Adrenal gland (tissue), 5 donors: ENCODE data around the gene SSC5D.

ENCODE experiments used
- POLR2A ChIP-seq, 2 donors: fragments of 450-650 bp; IDR thresholded peaks; one replicate each; pipeline ENCODE4 v1.6.1; 2017; ENCODE audit warnings: antibody characterized with exemption in 2 of 2, mild to moderate bottlenecking in 2 of 2, moderate library complexity in 1 of 2
- TF ChIP-seq, protein P1 (sequence below), 6 experiments: fragments of 450-650 bp in 4 of 6; fragments of 200-600 bp in 2 of 6; sonication (generic) in 1 of 6; IDR thresholded peaks; 1 replicate in 5 of 6; 2 replicates in 1 of 6; pipeline versions ENCODE4 v1.5.1 to v1.8.0; 2016 to 2021; ENCODE audit warnings: antibody characterized with exemption in 6 of 6, mild to moderate bottlenecking in 2 of 6, moderate library complexity in 1 of 6
- donor health status: DM: no; HTN: no; CAD: no.

GRCh38 chr19:55525289-55526101, 37.3 kb downstream of the SSC5D start:
- TF ChIP-seq, protein P1, sequence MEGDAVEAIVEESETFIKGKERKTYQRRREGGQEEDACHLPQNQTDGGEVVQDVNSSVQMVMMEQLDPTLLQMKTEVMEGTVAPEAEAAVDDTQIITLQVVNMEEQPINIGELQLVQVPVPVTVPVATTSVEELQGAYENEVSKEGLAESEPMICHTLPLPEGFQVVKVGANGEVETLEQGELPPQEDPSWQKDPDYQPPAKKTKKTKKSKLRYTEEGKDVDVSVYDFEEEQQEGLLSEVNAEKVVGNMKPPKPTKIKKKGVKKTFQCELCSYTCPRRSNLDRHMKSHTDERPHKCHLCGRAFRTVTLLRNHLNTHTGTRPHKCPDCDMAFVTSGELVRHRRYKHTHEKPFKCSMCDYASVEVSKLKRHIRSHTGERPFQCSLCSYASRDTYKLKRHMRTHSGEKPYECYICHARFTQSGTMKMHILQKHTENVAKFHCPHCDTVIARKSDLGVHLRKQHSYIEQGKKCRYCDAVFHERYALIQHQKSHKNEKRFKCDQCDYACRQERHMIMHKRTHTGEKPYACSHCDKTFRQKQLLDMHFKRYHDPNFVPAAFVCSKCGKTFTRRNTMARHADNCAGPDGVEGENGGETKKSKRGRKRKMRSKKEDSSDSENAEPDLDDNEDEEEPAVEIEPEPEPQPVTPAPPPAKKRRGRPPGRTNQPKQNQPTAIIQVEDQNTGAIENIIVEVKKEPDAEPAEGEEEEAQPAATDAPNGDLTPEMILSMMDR (IDR thresholded peaks at IDR 0.05): no peak
- TF ChIP-seq POLR2A (IDR thresholded peaks at IDR 0.05): no peak
